ENCODE results near the gene GALNT17.
"Not testable (repeated sequence)": the region's sequence is repeated elsewhere in the genome, so short reads cannot be mapped to it uniquely, and the experiment has no call there.

GALNT17 gene

DNA sequence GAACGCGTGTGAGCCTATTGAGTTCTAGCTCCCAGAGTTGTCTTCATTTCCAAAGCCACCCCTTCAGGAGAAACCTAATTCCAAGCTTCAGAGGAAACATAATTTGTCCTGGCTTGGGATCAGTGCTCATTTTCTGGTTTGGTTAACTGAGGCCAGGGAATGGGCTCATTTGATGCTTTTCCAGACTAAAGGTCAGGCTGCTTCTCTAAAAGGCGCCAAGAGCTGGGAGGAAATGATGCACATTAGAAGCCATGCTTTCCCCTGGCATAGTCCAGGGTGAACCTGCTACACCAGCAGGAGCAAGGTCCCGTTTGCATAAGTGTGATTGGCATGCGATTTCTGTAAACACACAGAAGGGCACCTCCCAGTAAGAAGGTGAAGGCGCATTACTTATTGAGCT is 435.0 kb downstream of the GALNT17 start:
- DNase-seq = no peak

DNA sequence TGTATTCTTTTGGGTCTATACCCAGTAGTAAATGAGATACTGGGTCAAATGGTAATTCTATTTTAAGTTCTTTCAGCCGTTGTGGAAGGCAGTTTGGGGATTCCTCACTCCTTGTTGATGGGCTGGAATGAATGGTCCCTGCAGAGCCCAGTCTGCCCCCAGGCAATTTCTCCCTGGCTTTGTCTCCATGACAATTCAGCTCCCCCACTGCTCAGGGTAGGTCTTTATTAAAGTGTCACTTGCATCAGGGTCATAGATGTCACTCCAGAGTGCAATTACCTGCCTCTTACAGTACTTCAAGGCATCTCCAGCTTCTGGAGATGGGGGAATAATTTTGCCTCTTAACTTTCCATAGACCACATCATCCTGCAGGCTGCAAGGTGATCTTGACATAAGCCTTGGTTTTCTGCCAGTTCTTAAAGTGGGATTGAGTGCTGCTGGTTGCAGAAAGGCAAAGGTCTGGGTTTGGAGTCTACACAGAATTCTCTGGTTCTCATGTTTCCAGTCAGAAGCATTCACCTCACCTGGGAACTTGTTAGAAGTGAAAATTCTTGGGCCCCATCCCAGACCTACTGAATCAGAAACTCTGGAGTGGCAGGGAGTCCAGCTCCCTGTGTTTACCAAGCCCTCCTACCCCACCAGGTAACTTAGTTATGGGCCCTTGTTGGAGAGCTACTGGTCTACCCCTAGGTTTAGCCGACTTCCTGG is 442.4 kb downstream of the GALNT17 start:
- DNase-seq = no peak

DNA sequence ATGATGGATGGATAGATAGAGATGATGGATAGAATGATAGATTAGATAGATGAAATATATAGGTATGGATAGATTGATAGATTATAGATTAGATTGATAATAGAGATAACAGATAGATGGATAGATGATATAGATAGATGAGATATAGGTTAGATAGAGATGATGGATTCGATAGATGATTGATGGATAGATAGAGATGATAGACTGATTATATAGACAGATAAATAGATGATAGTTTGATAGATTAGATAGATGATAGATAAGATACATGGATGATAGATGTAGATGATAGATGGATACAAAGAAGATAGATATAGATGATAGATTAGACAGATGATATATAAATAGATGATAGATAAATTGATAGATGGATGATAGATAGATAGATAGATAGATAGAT is 448.1 kb downstream of the GALNT17 start:
- no peak for DNase-seq

DNA sequence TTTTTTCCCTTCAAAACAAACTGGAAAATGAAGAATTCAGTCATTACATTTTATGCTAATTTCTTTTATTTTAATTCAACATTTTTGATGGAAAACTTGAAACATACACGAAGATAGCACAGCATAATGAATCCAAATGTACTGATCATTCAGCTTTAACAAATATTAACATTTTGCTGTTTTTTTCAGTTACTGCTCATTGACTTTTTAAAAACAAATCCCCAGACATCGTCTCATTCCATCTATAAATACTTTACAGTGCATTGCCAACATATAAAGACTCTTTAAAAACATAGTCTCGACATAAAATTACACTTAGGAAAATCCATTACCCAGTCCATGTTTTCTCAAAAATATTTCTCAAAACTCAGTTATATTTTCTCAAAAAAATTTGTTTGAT is 452.3 kb downstream of the GALNT17 start:
- DNase-seq = no peak

DNA sequence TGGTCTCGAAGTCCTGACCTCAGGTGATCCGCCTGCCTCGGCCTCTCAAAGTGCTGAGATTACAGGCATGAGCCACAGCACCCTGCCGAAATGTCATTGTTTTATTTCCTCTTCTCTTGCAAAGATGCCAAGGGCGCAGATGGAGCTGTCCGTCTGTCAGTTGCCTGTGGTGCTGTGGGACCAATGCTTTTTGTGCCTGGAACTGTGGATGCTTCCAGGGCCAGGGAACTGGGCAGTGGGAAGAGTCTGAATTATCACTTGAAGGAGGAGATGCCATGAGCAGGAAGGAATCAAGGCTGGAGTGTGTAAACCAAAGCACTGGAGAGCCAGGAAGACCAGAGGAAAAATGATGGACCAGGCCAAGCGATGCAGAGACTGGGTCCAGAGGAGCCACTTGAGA is 459.9 kb downstream of the GALNT17 start:
- no peak for DNase-seq

DNA sequence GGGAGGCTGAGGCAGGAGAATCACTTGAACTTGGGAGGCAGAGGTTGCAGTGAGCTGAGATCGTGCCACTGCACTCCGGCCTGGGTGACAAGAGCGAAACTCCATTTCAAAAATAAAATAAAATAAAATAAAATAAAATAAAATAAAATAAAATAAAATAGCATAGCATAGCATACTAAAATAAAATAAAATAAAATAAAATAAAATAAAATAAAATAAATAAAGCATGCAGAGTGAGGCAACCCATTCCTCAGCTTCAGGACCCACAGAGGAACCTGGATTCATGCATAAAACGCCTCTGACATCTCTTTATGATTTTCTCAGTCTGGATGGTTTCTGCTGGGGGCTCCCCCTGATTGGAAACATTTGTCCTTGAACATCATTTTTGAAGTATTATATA is 460.4 kb downstream of the GALNT17 start:
- DNase-seq = not testable (repeated sequence)

DNA sequence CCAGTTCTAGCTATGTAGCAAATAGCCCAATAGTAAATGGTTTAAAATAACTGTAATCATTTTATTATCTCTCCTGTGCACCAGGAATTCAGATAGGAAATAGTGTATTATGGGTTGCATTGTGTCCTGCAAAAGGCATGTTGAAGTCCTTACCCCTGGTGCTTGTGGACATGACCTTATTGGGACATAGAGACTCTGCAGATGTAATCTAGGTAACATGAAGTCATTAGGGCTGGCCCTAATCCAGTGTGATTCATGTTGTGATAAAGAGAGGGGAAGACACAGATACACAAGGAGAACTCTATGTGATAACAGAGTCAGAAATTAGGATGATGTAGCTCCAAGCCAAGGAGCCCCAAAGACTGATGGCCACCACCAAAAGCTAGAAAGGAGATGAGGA is 462.8 kb downstream of the GALNT17 start:
- no peak for DNase-seq

DNA sequence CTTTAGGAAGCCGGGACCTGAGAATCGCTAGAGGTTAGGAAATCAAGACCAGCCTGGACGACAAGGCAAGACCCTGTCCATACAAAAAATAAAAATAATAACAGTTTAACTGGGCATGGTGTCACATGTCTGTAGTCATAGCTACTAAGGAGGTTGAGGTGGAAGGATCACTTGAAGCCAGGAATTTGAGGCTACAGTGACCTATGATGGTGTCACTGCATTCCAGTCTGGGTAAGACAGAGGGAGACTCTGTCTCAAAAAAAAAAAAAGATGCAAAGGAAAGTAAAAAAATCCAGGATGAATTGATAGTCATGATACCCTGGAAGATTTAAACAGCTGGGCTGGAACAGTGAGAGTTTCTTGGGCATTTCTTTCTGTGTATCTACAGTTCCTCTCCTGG is 463.2 kb downstream of the GALNT17 start:
- no peak for DNase-seq

DNA sequence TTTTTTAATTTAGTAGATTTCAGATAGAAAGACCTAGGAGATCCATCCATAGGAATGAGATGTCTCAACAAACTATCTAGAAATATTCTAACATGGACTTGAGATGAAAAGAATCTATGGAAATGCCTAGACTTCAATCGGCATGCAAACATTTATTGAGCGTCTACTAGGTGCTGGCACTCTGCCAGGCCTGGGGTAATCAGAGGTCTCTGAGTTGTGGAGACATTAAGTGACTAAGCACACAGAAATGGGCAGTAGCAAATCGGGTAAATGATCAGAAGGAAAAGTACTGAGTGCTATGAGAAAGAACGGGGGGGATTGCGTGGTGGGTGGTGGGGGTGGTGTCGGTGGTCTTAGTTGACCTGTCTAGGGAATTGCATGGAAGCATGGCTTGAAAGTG is 466.6 kb downstream of the GALNT17 start:
- DNase-seq = no peak

DNA sequence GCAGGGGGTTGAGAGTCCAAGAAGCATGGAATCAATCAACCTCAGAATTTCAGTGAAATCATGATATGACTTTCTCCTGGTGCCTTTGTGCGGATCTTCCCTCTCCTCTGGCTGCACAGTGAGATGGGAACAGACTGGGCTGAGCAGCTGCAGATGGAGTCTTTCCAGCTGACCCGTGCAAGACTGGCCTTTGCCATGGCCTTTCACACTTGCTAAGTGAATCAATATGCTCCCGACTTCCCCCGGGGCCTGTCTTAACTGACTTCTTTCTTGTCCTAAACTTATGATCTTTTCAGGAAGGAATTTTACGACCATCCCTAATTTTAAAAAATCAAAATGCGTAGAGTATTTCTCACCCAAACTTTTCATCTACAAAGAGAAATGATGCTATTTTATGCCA is 469.9 kb downstream of the GALNT17 start:
- DNase-seq = no peak

DNA sequence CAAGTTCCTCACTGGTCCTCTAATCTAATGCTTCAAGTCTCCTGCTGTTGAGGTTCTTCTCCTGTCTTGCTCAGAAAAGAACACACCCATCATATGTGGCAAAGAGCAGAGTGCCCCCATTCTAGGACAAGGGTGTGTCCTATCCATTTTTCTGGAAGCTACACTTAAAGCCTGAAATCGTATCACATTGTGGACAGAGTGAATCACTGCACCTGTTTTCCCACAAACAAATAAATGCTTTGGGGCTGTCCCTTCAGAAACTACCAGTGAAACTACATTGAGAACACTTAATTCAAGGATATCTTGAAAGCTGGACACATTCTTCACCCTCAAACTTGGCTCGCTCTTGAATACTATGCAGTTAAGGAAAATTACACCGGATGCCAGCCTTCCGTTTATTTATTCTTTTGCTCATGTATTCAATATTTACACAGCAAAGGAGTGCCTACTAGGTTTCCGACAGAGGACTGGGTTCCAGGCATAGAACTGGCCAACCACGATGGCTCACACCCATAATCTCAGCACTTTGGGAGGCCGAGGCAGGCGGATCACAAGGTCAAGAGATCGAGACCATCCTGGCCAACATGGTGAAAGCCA is 473.0 kb downstream of the GALNT17 start:
- DNase-seq = no peak

DNA sequence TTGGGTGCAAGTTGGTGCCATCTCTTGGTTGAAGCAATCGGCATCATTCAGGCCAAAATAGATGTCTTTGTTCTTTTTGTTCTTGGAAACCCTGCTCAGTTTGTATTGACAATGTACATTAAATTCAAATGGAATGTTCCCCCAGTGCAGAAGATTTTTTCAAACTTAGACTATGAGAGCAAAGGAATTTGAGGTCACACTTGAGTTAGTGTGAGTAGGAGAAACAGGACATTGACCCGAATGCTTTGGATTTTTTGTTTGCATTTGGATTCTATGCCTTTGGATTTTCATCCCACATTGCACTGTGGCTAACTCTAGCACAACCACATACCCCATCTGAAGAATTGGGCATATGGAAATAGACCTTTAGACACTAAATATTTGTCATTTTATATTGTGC is 480.0 kb downstream of the GALNT17 start:
- DNase-seq = no peak

DNA sequence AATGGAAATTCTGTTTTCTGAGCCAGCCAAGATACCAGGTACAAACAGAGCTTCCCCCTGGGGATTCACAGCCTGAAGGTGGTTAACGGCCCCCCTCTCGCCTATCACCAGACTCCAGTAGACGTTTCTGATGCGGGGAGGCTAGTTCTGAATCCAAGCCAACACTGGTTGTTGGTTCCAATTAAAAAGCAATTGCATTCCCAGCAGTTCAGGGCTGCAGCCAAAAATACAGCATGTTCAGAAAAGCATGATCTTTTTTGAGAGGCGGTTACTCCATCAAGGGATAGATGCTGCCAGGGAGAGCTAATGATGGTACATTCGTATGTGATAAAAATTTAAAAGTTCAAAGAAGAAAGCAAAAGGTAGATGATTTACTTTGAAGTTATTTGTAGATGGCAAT is 481.0 kb downstream of the GALNT17 start:
- no peak for DNase-seq

DNA sequence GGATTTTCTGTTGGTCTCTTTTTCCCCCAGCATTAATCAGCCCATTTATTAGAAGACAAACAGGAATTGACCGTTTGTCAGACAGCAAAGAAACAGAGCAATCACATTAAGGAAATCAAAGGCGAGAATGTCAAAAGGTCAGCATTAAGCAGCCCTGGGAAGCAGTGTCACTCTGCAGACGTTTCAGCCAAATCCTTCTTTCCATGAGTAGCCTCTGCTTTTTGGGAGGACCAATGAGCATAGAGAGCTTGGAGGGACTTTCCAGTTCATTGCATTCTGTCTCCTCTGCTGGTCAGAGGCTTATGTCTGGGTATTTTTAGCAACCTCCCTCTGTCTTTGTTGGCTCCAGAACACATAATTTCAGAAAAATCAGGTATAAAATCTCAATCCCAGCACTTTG is 481.4 kb downstream of the GALNT17 start:
- DNase-seq = no peak

DNA sequence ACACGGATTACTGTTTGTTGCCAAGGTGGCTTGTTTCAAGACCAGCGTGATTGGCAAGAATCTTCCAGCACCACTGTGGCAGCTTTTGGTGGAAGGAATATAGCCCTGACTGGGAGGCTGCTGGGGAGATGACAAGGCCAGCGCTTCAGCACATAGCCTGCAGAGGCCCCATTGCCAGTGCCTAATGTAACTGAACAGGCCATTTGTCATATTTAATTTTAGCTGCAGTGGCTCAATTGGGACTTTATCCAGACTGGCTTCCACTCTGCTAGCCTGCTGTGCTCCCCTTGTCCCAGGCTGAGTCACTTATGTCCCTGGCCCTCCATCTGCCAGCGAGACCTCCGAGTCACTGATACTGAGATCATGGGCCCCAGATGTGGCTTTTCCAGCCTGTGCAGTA is 483.1 kb downstream of the GALNT17 start:
- no peak for DNase-seq

DNA sequence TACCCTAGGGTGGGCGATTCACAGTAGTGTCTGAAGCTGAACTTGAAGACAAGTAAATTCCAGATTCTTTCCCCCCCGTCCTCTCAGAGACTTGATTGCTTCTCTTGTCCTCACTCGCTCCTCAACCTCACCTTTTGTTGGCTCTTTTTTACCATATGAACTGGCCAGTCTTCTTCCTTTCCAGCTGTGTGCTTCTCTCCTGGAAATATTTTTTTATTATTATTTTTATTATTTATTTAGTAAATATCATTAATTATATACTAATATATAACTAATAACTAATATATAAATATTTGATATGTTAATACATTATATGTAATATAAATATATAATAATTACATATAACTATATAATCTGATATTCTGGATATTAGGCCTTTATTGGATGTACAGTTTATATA is 484.3 kb downstream of the GALNT17 start:
- no peak for DNase-seq

DNA sequence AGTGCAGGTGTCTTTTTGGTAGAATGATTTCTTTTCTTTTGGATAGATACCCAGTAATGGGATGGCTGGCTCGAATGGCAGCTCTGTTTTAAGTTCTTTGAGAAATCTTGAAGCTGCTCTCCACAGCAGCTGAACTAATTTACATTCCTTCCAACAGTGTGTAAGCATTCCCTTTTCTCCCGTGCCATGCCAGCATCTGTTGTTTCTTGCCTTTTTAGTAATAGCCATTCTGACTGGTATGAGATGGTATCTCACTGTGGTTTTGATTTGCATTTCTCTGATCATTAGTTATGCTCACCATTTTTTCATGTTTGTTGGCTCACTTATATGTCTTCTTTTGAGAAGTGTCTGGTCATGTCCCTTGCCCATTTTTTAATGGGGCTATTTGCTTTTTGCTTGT is 486.3 kb downstream of the GALNT17 start:
- no peak for DNase-seq

DNA sequence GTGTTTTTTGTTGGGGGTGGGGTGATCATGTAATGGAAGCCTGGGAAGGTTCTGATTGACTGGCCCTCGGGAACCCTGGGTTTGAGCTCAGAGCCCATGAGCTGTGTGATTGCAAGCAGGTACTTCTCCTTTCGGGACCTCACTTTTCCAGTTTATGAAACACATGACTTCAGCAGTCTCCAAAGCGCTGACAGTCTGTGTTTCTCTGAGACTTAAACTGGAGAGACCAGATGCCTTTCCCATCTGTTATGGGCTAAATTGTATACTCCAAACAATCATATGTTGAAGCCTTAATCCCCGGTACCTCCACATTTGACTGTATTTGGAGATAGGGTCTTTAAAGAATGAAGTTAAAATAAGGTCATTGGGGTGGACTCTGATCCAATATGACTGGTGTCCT is 493.6 kb downstream of the GALNT17 start:
- DNase-seq = no peak

DNA sequence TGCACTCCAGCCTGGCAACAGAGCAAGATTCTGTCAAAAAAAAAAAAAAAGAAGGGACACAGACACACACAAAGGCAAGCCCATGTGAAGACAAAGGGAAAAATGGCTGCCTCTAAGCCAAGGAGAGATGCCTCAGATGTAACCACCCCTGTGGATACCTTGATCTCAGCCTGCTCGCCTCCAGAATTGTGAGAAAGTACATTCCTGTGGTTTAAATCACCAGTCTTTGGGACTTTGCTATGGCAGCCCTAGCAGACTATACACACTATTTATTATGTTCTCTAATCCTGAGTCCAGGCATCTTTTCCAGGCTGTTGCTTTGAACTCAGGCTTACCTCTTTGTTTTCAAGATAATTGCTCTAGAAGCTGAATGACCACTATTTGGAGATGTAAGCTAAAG is 494.3 kb downstream of the GALNT17 start:
- DNase-seq = no peak

DNA sequence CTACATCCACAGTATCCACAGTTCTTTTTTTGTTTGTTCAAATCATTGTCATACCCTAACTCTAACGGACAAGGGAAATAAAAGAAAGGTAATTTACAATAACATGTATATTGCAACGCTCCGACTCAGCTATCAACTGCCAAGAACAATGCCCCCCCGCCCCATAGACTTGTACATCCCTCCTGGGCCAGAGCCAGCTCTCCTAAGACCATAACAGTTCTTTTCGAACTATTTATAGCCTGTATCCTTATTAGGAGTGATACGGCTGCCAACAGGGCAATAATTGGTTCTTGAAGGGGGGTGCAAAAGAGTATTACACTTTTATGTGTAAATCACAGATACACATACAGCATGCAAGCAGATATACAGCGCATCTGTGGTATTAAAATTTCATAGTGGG is 495.7 kb downstream of the GALNT17 start:
- no peak for DNase-seq

DNA sequence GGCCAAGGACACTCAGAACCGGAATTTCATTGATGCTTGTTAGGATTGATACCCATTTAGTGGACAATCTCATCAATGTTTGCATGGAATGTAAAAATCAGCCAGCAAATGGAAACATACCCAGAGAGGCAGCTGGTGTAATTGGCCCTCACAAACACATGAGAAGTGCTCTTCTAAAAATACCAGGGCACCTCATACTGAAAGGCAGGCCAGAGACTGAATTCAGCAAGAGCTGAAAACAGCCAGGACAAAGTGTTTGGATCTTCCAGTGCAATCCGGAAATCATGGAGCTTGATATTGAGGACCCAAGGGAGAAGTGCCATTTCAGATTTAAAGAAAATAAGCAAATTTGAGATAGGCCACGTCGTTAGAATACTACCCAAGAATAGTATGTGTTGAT is 498.6 kb downstream of the GALNT17 start:
- DNase-seq = no peak

DNA sequence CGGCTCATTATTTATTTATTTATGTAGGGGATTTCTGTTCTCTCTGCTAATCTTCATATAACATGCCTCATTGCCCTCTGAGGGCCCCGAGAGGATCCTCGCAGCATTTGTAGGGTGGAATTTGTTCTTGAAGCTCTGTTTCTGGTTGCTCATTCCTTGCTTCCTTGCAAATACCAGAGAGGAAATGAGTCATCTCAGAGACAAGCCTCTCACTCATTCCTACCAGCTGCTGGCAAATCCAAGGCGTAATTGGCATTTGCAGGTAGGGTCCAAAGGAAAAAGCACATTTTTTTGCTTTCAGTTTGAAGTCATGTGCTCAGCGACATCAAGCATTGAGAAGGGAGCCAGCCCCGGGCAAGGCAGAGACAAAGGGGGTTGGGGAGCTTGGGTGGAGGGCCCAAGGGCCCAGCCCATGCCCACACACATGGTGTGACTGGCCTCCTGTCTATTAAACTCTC is 501.6 kb downstream of the GALNT17 start:
- no peak for DNase-seq

DNA sequence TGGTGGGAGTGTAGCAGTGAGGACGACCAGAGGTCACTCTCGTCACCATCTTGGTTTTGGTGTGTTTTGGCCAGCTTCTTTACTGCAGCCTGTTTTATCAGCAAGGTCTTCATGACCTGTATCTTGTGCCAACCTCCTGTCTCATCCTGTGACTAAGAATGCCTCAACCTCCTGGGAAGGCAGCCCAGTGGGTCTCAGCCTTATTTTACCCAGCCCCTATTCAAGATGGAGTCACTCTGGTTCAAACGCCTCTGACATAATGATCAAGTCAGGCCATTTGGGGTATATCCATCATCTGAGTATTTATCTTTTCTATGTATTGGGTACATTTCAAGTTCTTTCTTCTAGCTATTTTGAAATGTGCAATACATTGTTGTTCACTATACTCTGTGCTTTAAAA is 503.9 kb downstream of the GALNT17 start:
- not testable (repeated sequence) for DNase-seq

DNA sequence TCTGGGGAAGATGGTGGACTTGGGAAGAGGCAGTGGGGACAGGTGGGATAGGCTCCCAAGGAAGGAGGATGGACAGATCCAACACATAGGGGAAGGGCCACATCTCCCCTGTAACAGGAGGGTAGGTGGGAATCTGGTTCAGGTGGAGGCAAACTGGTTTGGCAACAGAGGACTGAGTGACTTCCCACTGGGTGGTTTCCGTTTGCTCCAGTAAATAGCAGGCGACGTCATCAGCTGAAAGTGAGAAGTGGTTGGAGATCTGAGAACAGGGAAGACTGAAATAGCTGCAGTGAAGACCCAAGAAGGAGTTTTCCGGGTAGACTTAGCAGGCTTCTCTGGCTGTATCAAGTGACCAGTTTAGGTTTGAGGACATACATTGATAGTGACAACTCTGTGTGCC is 504.4 kb downstream of the GALNT17 start:
- peak in 3 of 4 experiments; percentile 3 to 7 (median 5) for DNase-seq

DNA sequence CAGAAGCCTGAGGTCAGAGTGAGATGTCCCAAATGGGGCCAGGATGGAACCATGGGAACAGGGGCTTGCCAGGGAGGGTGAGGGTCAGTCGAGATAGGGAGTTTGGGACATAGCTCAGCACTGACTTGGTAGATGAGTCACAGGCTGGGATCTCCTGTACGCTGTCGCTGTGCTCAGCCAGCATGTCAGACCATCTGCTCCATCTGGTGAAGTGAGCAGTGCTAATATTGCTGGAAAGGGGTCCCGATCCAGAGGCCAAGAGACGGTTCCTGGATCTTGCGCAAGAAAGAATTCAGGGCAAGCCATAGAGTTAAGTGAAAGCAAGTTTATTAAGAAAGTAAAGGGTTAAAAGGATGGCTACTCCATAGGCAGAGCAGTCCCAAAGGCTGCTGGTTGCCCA is 505.6 kb downstream of the GALNT17 start:
- no peak for DNase-seq

Measured in suppressor macrophage (primary cell).